ENCODE data around the gene RNF32. TPM values are rescaled to one million over a fixed set of nuclear protein-coding genes. Genes with fewer than 3 reads are reported as not detected.

Gene RNF32
- total RNA-seq, 2 donors from 2014 or later, result 0.79 TPM; not detected in 1

DNA sequence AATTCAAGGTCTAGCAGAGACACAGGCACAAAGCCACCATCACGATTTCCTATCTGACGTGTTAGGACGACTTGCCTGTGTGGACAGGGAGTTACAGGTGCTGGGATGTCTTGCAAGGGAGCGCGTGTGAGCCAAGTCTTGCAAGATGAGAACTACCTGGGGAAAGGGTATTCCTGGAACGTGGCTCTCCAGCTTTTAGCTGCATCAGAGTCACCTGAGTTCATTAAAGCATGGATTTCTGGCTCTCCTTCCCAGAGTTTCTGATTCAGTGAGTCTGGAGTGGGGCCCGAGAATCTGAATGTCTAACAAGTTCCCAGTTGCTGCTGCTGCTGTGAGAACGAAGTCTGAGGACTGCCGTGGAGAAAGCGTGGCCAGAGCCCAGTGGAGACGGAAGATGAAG, 30.0 kb upstream of the RNF32 start:
- no peaks in the 10 kb centered on the region for H3K9me3 ChIP-seq
- DNase-seq (ENCODE audit: low spot score), result no peak
- H3K4me3 ChIP-seq, result no peak overlapping the region
- H3K27ac ChIP-seq, result no peak overlapping the region
- H3K36me3 ChIP-seq, result no peaks in the 10 kb centered on the region
- TF ChIP-seq, protein P1, sequence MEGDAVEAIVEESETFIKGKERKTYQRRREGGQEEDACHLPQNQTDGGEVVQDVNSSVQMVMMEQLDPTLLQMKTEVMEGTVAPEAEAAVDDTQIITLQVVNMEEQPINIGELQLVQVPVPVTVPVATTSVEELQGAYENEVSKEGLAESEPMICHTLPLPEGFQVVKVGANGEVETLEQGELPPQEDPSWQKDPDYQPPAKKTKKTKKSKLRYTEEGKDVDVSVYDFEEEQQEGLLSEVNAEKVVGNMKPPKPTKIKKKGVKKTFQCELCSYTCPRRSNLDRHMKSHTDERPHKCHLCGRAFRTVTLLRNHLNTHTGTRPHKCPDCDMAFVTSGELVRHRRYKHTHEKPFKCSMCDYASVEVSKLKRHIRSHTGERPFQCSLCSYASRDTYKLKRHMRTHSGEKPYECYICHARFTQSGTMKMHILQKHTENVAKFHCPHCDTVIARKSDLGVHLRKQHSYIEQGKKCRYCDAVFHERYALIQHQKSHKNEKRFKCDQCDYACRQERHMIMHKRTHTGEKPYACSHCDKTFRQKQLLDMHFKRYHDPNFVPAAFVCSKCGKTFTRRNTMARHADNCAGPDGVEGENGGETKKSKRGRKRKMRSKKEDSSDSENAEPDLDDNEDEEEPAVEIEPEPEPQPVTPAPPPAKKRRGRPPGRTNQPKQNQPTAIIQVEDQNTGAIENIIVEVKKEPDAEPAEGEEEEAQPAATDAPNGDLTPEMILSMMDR (IDR thresholded peaks at IDR 0.05), result no peak
- peaks cover 5 to 7% of the 10 kb centered on the region in 2 donors for H3K27me3 ChIP-seq
- H3K4me1 ChIP-seq, result peaks cover 0 to 11% of the 10 kb centered on the region in 2 donors

DNA sequence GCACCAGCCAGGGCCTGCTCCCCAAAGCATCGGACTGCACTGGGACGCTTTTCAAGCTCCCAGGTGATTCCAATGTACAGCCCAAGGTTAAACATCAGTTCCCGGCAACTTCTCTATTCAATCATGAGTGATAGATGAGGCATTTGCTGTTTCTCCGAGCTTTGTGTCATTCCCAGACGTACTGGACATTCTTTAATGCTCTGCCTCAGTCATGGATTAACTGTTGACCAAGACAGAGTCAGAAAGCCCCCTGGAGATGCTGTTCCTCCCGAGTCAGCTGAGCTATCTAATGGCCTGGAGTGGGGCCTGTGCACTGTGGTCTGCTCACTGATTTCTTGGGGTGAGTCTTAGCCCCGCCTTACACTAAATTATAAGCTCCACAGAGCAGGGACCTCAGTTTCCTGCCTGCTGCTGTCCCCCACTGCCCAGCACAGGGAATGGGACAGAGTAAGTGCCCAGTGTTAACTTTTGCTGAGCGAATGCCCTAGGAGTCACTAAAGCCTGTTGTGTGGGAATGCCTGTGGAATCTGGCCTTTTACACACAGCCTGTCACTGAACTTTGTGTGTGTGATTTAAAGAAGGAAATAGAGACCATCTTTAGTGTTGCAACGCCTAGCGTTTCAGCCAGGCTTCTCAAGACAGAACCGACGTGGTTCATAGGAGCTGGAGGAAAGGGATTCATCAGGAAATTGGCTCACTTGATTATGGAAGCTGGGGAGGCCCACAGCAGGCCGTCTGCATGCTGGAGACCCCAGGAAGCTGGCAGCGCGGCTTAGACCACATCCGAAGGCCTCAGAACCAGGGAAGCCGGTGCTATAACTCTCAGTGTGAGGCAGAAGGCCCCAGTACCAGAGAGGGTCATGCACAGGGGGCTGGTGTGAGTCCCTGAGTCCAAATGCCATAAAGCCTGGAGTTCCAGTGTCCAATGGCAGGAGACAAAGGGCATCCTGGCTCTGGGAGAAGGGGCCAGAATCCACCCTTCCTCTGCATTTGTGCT, 29.3 kb upstream of the RNF32 start:
- DNase-seq (ENCODE audit: low spot score), result no peak
- Histone ChIP-seq H3K4me1 (peaks cover 0 to 11% of the 10 kb centered on the region in 2 donors), H3K27ac (no peak overlapping the region), H3K4me3 (no peak overlapping the region), H3K36me3 (no peaks in the 10 kb centered on the region), H3K27me3 (peaks cover 5 to 7% of the 10 kb centered on the region in 2 donors), H3K9me3 (no peaks in the 10 kb centered on the region)
- TF ChIP-seq, protein P1 (IDR thresholded peaks at IDR 0.05), result no peak

DNA sequence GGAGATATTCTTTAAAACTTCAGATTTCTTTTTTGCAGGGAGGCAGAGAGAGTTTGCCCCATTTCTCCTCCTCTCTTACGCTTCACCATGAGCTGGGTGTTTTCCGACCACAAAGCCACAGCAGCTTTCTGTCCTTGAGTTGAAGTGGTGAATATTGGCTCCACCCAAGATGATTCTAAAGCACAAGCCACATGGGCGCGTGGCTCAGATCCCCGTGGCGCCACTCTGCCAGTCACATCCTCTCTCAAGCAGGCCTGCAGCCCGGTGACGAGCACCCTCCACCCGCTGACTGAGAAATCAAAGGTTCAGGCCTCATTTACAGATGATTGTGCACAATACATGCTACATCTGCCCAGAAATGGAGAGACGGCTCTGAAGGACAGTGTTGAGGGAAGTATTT, 27.6 kb upstream of the RNF32 start:
- no peak overlapping the region for H3K27ac ChIP-seq
- H3K27me3 ChIP-seq, result peaks cover 0 to 2% of the 10 kb centered on the region in 2 donors

DNA sequence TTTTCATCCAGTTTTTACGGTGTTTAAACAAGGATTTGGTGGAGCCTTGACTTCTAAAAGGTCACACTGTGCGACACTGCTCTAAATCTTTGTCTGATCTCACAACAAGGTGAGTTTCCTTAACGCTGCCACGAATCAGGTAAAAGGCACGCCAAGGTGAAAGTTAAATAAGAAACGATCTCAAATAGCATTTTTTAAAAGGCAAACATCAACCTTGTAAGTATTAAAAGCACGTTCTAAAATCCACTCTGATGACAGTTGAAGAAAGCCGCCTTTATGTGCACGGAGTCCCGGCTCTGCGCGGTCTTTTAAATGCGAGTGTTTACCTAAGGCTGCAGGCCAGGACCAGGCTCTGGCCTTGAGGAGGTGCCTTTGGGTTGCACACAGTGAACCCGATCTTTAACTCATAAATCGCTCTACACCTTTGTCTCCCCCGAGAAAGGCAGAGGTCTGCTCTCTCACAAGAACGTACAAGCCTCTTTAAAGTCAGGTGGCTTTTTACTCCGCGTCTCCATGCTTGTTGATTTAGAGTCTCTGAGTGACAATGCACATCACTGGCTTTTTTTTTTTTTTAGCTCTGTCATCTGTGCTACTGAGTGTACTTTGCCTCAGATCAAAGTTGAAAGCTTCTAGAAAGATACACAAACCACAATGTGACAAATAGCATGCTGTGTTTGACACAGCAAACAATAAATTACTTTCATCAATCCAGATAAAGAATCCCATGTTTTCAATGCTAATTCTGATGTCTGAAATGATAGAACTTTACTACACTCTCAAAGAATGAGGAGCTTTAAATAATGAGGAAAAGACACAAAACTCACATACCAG, 25.9 kb upstream of the RNF32 start:
- no peaks in the 10 kb centered on the region for H3K36me3 ChIP-seq
- no peak overlapping the region for H3K4me3 ChIP-seq
- H3K4me1 ChIP-seq, result no peaks in the 10 kb centered on the region
- DNase-seq (ENCODE audit: low spot score), result no peak
- no peaks in the 10 kb centered on the region for H3K9me3 ChIP-seq
- TF ChIP-seq, protein P1 (IDR thresholded peaks at IDR 0.05), result no peak
- no peaks in the 10 kb centered on the region for H3K27me3 ChIP-seq
- H3K27ac ChIP-seq, result no peak overlapping the region

More for the DNA sequence above, 27.6 kb upstream of the RNF32 start:
- Histone ChIP-seq H3K36me3 (no peaks in the 10 kb centered on the region), H3K4me1 (peaks cover 0 to 3% of the 10 kb centered on the region in 2 donors), H3K4me3 (no peak overlapping the region), H3K9me3 (no peaks in the 10 kb centered on the region)
- TF ChIP-seq, protein P1 (IDR thresholded peaks at IDR 0.05), result no peak
- DNase-seq (ENCODE audit: low spot score), result no peak

DNA sequence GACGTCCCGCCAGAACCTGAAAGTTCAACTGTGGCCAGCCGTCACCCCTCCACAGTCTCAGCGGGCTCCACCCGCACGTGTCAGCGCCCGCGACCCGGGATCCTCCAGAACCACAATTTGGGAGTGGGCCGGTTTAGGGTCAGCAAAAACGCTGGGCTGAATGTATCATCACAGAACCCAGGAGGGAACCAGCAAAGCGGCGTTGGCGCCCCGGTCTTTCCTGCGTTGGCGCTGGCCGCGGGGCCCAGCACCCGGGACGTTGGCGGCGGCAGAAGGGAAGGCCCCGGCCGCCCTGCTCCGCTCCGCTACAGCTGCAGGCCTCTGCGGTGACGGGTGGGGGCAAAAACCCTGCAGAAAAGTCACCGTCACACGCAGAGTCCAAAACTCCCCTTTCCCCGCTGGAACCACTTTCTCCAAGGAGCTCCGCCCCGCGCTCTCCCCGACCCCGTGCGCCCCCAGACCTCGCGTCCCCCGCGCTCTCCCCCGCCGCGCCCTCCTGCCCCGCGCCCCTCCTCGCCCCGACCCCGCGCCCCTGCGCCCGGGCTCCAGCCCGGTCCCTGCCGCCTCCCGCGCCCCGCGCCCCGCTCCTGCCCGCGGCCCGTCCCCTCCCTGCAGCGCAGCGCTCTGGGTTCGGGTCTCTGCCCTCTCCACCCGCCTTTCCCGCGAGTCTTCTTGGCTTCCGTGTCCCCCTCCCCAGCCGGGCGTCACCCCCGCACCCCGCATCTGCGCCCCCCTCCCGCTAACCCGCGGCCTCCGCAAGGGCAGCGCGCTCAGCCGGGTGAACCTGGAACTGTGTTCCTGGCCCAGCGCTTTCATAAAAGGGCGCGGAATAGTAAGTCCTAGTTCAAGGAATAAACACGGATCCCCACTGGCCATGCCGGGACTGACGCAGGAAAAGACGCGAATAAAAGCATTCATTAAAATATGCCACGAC, 24.0 kb upstream of the RNF32 start:
- no peak for DNase-seq (ENCODE audit: low spot score)
- H3K4me1 ChIP-seq, result no peaks in the 10 kb centered on the region
- H3K9me3 ChIP-seq, result no peaks in the 10 kb centered on the region
- no peak overlapping the region for H3K27ac ChIP-seq
- TF ChIP-seq, protein P1 (IDR thresholded peaks at IDR 0.05), result no peak
- H3K27me3 ChIP-seq, result no peaks in the 10 kb centered on the region
- H3K4me3 ChIP-seq, result peak overlapping the region; percentile 19 to 44
- no peaks in the 10 kb centered on the region for H3K36me3 ChIP-seq
